SHP77 (cell line): ENCODE data around the gene OR9G4.
A peak's percentile ranks its signal among the peaks of the same experiment; 100 is the strongest.

Source experiments
- DNase-seq, 2 experiments: peaks; one replicate each; lab custom pipeline; 2025; lab: John Stamatoyannopoulos, UW

The OR9G4 gene

GRCh38 chr11:56748597-56748996 lies at the start of gene OR9G4:
Gene OR9G4 (minus strand): TSS chr11:56748697. CDS start chr11:56743766, 4,931 bp downstream.
- no peak for DNase-seq

GRCh38 chr11:56783448-56784041 lies 35.0 kb upstream of the OR9G4 start:
- DNase-seq: peak; percentile 0 to 11

GRCh38 chr11:56782167-56782847 lies 33.8 kb upstream of the OR9G4 start:
- no peak for DNase-seq

- no peak for DNase-seq
Measured at GRCh38 chr11:56776809-56777208, 28.3 kb upstream of the OR9G4 start.

- DNase-seq: no peak
Measured at GRCh38 chr11:56764976-56765375, 16.5 kb upstream of the OR9G4 start.

GRCh38 chr11:56751480-56751879 lies 3.0 kb upstream of the OR9G4 start:
- no peak for DNase-seq

GRCh38 chr11:56750190-56750589 lies 1.7 kb upstream of the OR9G4 start:
- no peak for DNase-seq

- no peak for DNase-seq
Measured at GRCh38 chr11:56740886-56741285, 7.6 kb downstream of the OR9G4 start.

GRCh38 chr11:56740107-56740506 lies 8.4 kb downstream of the OR9G4 start:
- no peak for DNase-seq

GRCh38 chr11:56720513-56720912 lies 28.0 kb downstream of the OR9G4 start:
- no peak for DNase-seq

GRCh38 chr11:56716379-56716854 lies 32.1 kb downstream of the OR9G4 start:
- no peak for DNase-seq

GRCh38 chr11:56714206-56714605 lies 34.3 kb downstream of the OR9G4 start:
- DNase-seq: no peak

GRCh38 chr11:56706486-56706885 lies 42.0 kb downstream of the OR9G4 start:
- DNase-seq: no peak

GRCh38 chr11:56705784-56706396 lies 42.6 kb downstream of the OR9G4 start:
- no peak for DNase-seq

- DNase-seq: no peak
Measured at GRCh38 chr11:56700914-56701485, 47.5 kb downstream of the OR9G4 start.

- DNase-seq: no peak
Measured at GRCh38 chr11:56700242-56700913, 48.1 kb downstream of the OR9G4 start.

- DNase-seq: no peak
Measured at GRCh38 chr11:56698795-56699194, 49.7 kb downstream of the OR9G4 start, which contains the start of gene OR9G1. Gene OR9G1 (plus strand): TSS chr11:56699095. CDS start chr11:56700388, 1,293 bp downstream.

GRCh38 chr11:56693428-56693827 lies 55.1 kb downstream of the OR9G4 start:
- no peak for DNase-seq
